ENCODE data around the gene NFYC. TPM values are rescaled to one million over a fixed set of nuclear protein-coding genes. Genes with fewer than 3 reads are reported as not detected.

NFYC gene
- total RNA-seq, 1 experiment from 2014 or later: 63.3 TPM

DNA sequence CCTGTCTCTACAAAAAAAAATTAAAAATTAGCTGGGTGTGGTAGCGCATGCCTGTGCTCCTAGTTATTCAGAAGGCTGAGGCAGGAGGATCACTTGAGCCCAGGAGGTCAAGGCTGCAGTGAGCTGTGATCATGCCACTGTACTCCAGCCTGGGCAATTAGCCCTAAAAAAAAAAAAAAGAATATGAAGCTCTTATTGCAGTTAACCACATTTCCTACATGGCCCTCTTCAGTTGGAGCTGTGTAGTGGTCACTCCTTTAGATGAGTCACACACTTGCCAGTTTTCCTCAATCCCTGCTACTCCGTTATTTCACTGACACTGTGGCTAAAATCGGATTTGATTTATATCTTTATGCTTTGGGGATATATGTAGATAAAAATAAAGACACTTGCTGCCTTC is 11.8 kb downstream of the NFYC start:
- H3K4me1 ChIP-seq (ENCODE audit: control insufficient read depth in 1 of 2, insufficient read depth in 2 of 2, low read length in 2 of 2): peaks cover 21 to 39% of the 10 kb centered on the region in 2 experiments
- ATAC-seq: peak; percentile 83

DNA sequence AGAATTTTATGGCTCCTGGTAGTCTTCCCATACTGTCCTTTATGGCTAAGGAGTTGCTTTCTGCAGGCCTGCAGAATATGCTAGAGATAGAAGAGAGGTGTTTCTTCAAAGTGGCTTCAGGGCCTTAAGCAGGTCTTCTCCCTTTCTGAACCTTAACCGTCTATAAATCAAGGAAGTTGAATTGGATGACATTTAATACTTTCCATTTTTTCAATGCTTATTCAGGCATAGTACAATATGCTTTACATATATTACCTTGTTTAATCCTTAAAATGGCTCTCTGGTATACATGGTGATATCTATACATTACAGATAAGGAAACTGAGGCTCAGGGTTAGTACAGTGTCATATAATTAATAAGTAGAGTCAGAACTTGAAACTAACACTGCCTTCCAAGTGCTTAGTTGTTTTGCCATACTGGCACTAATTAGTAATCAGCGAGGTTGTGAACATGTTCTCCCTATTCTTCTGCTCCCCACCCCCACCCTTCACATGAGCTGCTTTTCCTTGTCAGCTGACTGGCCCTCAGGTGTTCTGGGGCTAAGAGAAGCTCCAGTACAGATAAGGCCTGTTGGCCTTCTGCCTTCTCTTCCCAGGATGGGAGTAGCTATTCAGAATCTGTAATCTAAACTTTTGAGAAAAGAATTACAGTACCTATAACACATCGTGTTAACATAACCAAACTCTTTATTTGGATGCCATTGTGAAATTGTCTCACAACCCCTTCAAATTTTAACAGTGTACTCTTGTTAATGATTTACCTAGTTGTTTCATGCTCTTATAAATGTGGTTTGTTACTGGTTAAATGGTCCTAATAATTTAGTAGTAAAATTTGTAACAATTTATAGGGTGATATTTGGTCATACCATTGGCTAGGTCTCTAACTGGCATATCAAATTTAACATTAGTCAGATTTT is 13.6 kb downstream of the NFYC start:
- H2AFZ ChIP-seq (ENCODE audit: low read depth, low read length, poor library complexity, severe bottlenecking): no peak overlapping the region
- H3K9me2 ChIP-seq (ENCODE audit: insufficient read depth): no peaks in the 10 kb centered on the region; the same call in 1 of the 2 replicates
- H4K20me1 ChIP-seq (ENCODE audit: insufficient read depth): no peaks in the 10 kb centered on the region; the same call in 1 of the 2 replicates
- H3K4me1 ChIP-seq (ENCODE audit: control insufficient read depth in 1 of 2, insufficient read depth in 2 of 2, low read length in 2 of 2): peaks cover 22 to 46% of the 10 kb centered on the region in 2 experiments
- H3K4me3 ChIP-seq (replicated peaks in 1 of 2; ENCODE audit: low read depth in 1 of 2, low read length in 2 of 2): no peak overlapping the region
- H3K79me2 ChIP-seq (ENCODE audit: insufficient read depth, low read length): peaks cover 95% of the 10 kb centered on the region
- no peak overlapping the region for H3K9ac ChIP-seq (ENCODE audit: low read length)
- no peaks in the 10 kb centered on the region for H3K27me3 ChIP-seq (ENCODE audit: insufficient read depth, low read length)
- intact Hi-C loops (cut with micrococcal nuclease): no loop called here
- ChIA-PET RAD21 (ENCODE audit: low non-redundant PET in 1 of 2, low total read pairs in 2 of 2, uncharacterized antibody in 2 of 2, unreplicated experiment in 2 of 2) (no interaction called here), CTCF (no interaction called here), POLR2A (interaction anchor here (1.7 to 3.0 kb wide), 2 partner anchors 13 to 14 kb away, joined by 4 to 32 read pairs; partner anchors contain the start of gene NFYC)
- DNase-seq (ENCODE audit: low read depth, low spot score) (no peak), ATAC-seq (no peak)
- H3K27ac ChIP-seq (ENCODE audit: low read depth, low read length): no peak overlapping the region
- H3K9me3 ChIP-seq (ENCODE audit: control insufficient read depth in 1 of 2, insufficient read depth in 1 of 2, low read depth in 1 of 2, low read length in 2 of 2): no peaks in the 10 kb centered on the region
- BruUV-seq (replicated peaks): no TSS peak
- H3K36me3 ChIP-seq (ENCODE audit: control insufficient read depth in 1 of 2, insufficient read depth in 2 of 2, low read length in 2 of 2): no peaks in the 10 kb centered on the region
- H3K4me2 ChIP-seq (ENCODE audit: low read length): no peak overlapping the region
- TF ChIP-seq EZH2 (IDR thresholded peaks at IDR 0.05): no peak
- TF ChIP-seq EZH2phosphoT487 (IDR thresholded peaks at IDR 0.05; ENCODE audit: borderline replicate concordance): no peak
- no peak for TF ChIP-seq ZFX (IDR thresholded peaks at IDR 0.05)
- TF ChIP-seq FOSL1 (IDR thresholded peaks at IDR 0.05; ENCODE audit: low read depth): no peak
- TF ChIP-seq SP1 (IDR thresholded peaks at IDR 0.05; ENCODE audit: low read depth): no peak
- no peak for TF ChIP-seq POLR2AphosphoS5 (IDR thresholded peaks at IDR 0.05; ENCODE audit: low read depth, low read length)
- no peak for TF ChIP-seq TCF7L2 (IDR thresholded peaks at IDR 0.05; ENCODE audit: borderline replicate concordance, extremely low read depth, insufficient read depth, insufficient read length)
- TF ChIP-seq, protein P1, sequence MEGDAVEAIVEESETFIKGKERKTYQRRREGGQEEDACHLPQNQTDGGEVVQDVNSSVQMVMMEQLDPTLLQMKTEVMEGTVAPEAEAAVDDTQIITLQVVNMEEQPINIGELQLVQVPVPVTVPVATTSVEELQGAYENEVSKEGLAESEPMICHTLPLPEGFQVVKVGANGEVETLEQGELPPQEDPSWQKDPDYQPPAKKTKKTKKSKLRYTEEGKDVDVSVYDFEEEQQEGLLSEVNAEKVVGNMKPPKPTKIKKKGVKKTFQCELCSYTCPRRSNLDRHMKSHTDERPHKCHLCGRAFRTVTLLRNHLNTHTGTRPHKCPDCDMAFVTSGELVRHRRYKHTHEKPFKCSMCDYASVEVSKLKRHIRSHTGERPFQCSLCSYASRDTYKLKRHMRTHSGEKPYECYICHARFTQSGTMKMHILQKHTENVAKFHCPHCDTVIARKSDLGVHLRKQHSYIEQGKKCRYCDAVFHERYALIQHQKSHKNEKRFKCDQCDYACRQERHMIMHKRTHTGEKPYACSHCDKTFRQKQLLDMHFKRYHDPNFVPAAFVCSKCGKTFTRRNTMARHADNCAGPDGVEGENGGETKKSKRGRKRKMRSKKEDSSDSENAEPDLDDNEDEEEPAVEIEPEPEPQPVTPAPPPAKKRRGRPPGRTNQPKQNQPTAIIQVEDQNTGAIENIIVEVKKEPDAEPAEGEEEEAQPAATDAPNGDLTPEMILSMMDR (IDR thresholded peaks at IDR 0.05 in 2 of 3, conservative IDR thresholded peaks at IDR 0.05 in 1 of 3; ENCODE audit: borderline replicate concordance in 1 of 3, insufficient read depth in 1 of 3, low read depth in 2 of 3, low read length in 2 of 3): no peak
- no peak for TF ChIP-seq YY1 (IDR thresholded peaks at IDR 0.05; ENCODE audit: extremely low read depth, insufficient replicate concordance, low read depth, low read length)

More for the DNA sequence above, 11.8 kb downstream of the NFYC start:
- BruUV-seq (replicated peaks): no TSS peak
- H3K27me3 ChIP-seq (ENCODE audit: insufficient read depth, low read length): no peaks in the 10 kb centered on the region
- no peaks in the 10 kb centered on the region; the same call in 1 of the 2 replicates for H3K9me2 ChIP-seq (ENCODE audit: insufficient read depth)
- H3K9me3 ChIP-seq (ENCODE audit: control insufficient read depth in 1 of 2, insufficient read depth in 1 of 2, low read depth in 1 of 2, low read length in 2 of 2): no peaks in the 10 kb centered on the region
- POLR2A ChIA-PET: interaction anchor here (3.0 kb wide), 1 partner anchor 11 kb away, joined by 32 read pairs; the partner anchor contains the start of gene NFYC
- peak; percentile 43; the same call in 1 of the 2 replicates for TF ChIP-seq JUND (IDR thresholded peaks at IDR 0.05)
- 0 out of 2 replicates have a peak, but pooled peaks have one; percentile 16 for TF ChIP-seq CBX3 (IDR thresholded peaks at IDR 0.05; ENCODE audit: low read depth)
- 0 out of 2 replicates have a peak, but pooled peaks have one; percentile 25 for TF ChIP-seq SP1 (IDR thresholded peaks at IDR 0.05; ENCODE audit: low read depth)
- peak; percentile 35; the same call in 1 of the 2 replicates for TF ChIP-seq FOSL1 (IDR thresholded peaks at IDR 0.05; ENCODE audit: low read depth)
- TF ChIP-seq YY1 (IDR thresholded peaks at IDR 0.05; ENCODE audit: extremely low read depth, insufficient replicate concordance, low read depth, low read length): no peak
- H3K27ac ChIP-seq (ENCODE audit: low read depth, low read length): 0 out of 2 replicates have a peak overlapping the region, but pooled peaks have one; percentile 22
- intact Hi-C loops (cut with micrococcal nuclease): no loop called here
- peak overlapping the region; percentile 52 for H3K4me2 ChIP-seq (ENCODE audit: low read length)
- H3K79me2 ChIP-seq (ENCODE audit: insufficient read depth, low read length): peaks cover 95% of the 10 kb centered on the region
- H3K36me3 ChIP-seq (ENCODE audit: control insufficient read depth in 1 of 2, insufficient read depth in 2 of 2, low read length in 2 of 2): no peaks in the 10 kb centered on the region
- no peaks in the 10 kb centered on the region; the same call in 1 of the 2 replicates for H4K20me1 ChIP-seq (ENCODE audit: insufficient read depth)
- RAD21 ChIA-PET (ENCODE audit: low non-redundant PET in 1 of 2, low total read pairs in 2 of 2, uncharacterized antibody in 2 of 2, unreplicated experiment in 2 of 2): interaction anchor here (0.7 kb wide), 2 partner anchors 67 to 102 kb away, joined by 3 to 4 read pairs; no protein-coding TSS in a partner anchor
- no peak for DNase-seq (ENCODE audit: low read depth, low spot score)
- H3K9ac ChIP-seq (ENCODE audit: low read length): peak overlapping the region; percentile 21; the same call in 1 of the 2 replicates
- H3K4me3 ChIP-seq (replicated peaks in 1 of 2; ENCODE audit: low read depth in 1 of 2, low read length in 2 of 2): no peak overlapping the region
- CTCF ChIA-PET: interaction anchor here (1.2 kb wide), 1 partner anchor 12 kb away, joined by 6 read pairs; the partner anchor contains the start of gene NFYC
- no peak overlapping the region for H2AFZ ChIP-seq (ENCODE audit: low read depth, low read length, poor library complexity, severe bottlenecking)
